Keratinocyte (primary cell): Measurements from ENCODE around the gene FRMPD1. TPM values are rescaled to one million over a fixed set of nuclear protein-coding genes. Genes with fewer than 3 reads are reported as not detected.

Experiments
- DNase-seq: peaks from one replicate; pipeline ENCODE4 v3.0.0-alpha.2; 2011; ENCODE audit warnings: low read depth, missing footprints, low spot score
- FAIRE-seq: peaks from 2 replicates; lab custom pipeline; 2011; peaks lifted over from hg19 to GRCh38; lab: Jason Lieb, UNC
- H2AFZ ChIP-seq: 2 replicates; pipeline ENCODE4 v1.6.0; 2012; ENCODE audit warnings: low read length, control low read depth, inconsistent platforms; ENCODE audit not compliant: control insufficient read depth
- H3K27ac ChIP-seq: 2 replicates; pipeline ENCODE4 v1.5.1; 2011; ENCODE audit warnings: low read length; ENCODE audit not compliant: control insufficient read depth, insufficient read depth
- H3K27me3 ChIP-seq: 3 replicates; pipeline ENCODE4 v1.6.0; 2011; ENCODE audit warnings: low read length; ENCODE audit not compliant: control insufficient read depth, insufficient read depth; ENCODE audit errors: extremely low read depth
- H3K36me3 ChIP-seq, 2 experiments: 2 replicates in 1 of 2; 3 replicates in 1 of 2; pipeline ENCODE4 v1.5.1; 2011; ENCODE audit warnings: low read length in 2 of 2, mild to moderate bottlenecking in 1 of 2; ENCODE audit not compliant: control insufficient read depth in 2 of 2, insufficient read depth in 2 of 2; ENCODE audit errors: extremely low read depth in 1 of 2
- H3K4me1 ChIP-seq: 3 replicates; pipeline ENCODE4 v1.5.1; 2011; ENCODE audit warnings: low read length; ENCODE audit not compliant: control insufficient read depth, insufficient read depth; ENCODE audit errors: extremely low read depth
- H3K4me2 ChIP-seq: 3 replicates; pipeline ENCODE4 v1.6.0; 2011; ENCODE audit warnings: low read depth, low read length; ENCODE audit not compliant: control insufficient read depth, insufficient read depth; ENCODE audit errors: extremely low read depth
- H3K4me3 ChIP-seq, 3 experiments: fragments of 200-600 bp in 1 of 3; sonication (generic) in 1 of 3; 2 replicates in 2 of 3; 3 replicates in 1 of 3; pipeline ENCODE4 v1.5.1; 2011 to 2016; ENCODE audit warnings: low read length in 3 of 3, mild to moderate bottlenecking in 3 of 3, control low read depth in 2 of 3, inconsistent platforms in 1 of 3, low read depth in 1 of 3, mixed read lengths in 1 of 3, mixed run types in 1 of 3, moderate library complexity in 1 of 3; ENCODE audit not compliant: control insufficient read depth in 2 of 3, insufficient read depth in 2 of 3; ENCODE audit errors: extremely low read depth in 1 of 3
- H3K79me2 ChIP-seq: 2 replicates; pipeline ENCODE4 v1.6.0; 2012; ENCODE audit warnings: low read length; ENCODE audit not compliant: control insufficient read depth, insufficient read depth
- H3K9ac ChIP-seq: 3 replicates; pipeline ENCODE4 v1.6.0; 2011; ENCODE audit warnings: low read length; ENCODE audit not compliant: control insufficient read depth, insufficient read depth; ENCODE audit errors: extremely low read depth
- H3K9me1 ChIP-seq: 3 replicates; pipeline ENCODE4 v1.6.0; 2011; ENCODE audit warnings: low read length; ENCODE audit not compliant: control insufficient read depth, insufficient read depth; ENCODE audit errors: extremely low read depth
- H3K9me3 ChIP-seq: 2 replicates; pipeline ENCODE4 v1.5.1; 2012; ENCODE audit warnings: low read depth, low read length; ENCODE audit not compliant: control insufficient read depth
- H4K20me1 ChIP-seq: 3 replicates; pipeline ENCODE4 v1.6.0; 2011; ENCODE audit warnings: low read length; ENCODE audit not compliant: control insufficient read depth, insufficient read depth; ENCODE audit errors: extremely low read depth
- CTCF ChIP-seq, 3 experiments: IDR thresholded peaks in 1 of 3; conservative IDR thresholded peaks in 1 of 3; optimal IDR thresholded peaks in 1 of 3; 2 replicates in 2 of 3; 3 replicates in 1 of 3; pipeline versions ENCODE3 to v1.5.1; 2011; ENCODE audit warnings: low read length in 3 of 3, mild to moderate bottlenecking in 3 of 3, moderate library complexity in 2 of 3, control low read depth in 1 of 3, inconsistent platforms in 1 of 3; ENCODE audit not compliant: insufficient read depth in 2 of 3; ENCODE audit errors: extremely low read depth in 1 of 3
- EZH2 ChIP-seq: IDR thresholded peaks from one replicate; pipeline ENCODE4 v1.6.1; 2012; ENCODE audit warnings: inconsistent platforms, mild to moderate bottlenecking, low read length, moderate library complexity
- dilution Hi-C: fragments of 300-500 bp; cut with MboI; formaldehyde crosslinking; loops from one replicate; pipeline ENCODE4 v1.7.0; 2020; ENCODE audit warnings: low sequenced_read_pairs; ENCODE audit not compliant: extremely low pct_ligation_motif_present
- polyA plus RNA-seq, 5 experiments: library from polyadenylated mRNA; depleted of rRNA in 3 of 5; stranded (reverse) in 3 of 5; stranded (forward) in 1 of 5; unstranded in 1 of 5; fragments of >200 nt; gene quantifications; 1 replicate in 1 of 5; 2 replicates in 3 of 5; 3 replicates in 1 of 5; pipeline versions ENCODE4 v1.2.1 to v1.2.3, GENCODE V29; 2011 to 2012; ENCODE audit warnings: missing spikeins in 2 of 5, low read depth in 1 of 5, low replicate concordance in 1 of 5

Gene FRMPD1
- polyA plus RNA-seq, 1 donor (not counting 4 experiments of a cell fraction or from before 2014, with no cell fraction given) = 0.01 TPM

GRCh38 chr9:37694355-37694754, 43.6 kb downstream of the FRMPD1 start:
- dilution Hi-C loops = no loop called here
- no peak overlapping the region for H2AFZ ChIP-seq
- no peak overlapping the region for H3K4me3 ChIP-seq
- no peak overlapping the region for H3K27ac ChIP-seq
- H3K9ac ChIP-seq = no peak overlapping the region
- H3K79me2 ChIP-seq = no peaks in the 10 kb centered on the region
- H3K9me1 ChIP-seq = no peaks in the 10 kb centered on the region
- H3K4me2 ChIP-seq = no peak overlapping the region
- H3K9me3 ChIP-seq = no peaks in the 10 kb centered on the region
- H4K20me1 ChIP-seq = no peaks in the 10 kb centered on the region
- no peaks in the 10 kb centered on the region for H3K36me3 ChIP-seq
- DNase-seq (no peak), FAIRE-seq (no peak)
- H3K27me3 ChIP-seq = peaks cover 17% of the 10 kb centered on the region
- no peaks in the 10 kb centered on the region for H3K4me1 ChIP-seq
- TF ChIP-seq CTCF (optimal IDR thresholded peaks at IDR 0.05 in 1 of 3, IDR thresholded peaks at IDR 0.05 in 1 of 3, conservative IDR thresholded peaks at IDR 0.05 in 1 of 3; ENCODE audit: extremely low read depth in 1 of 3, insufficient read depth in 2 of 3, low read length in 3 of 3) (no peak), EZH2 (no peak)

- H3K4me1 ChIP-seq = no peaks in the 10 kb centered on the region
- peaks cover 17% of the 10 kb centered on the region for H3K27me3 ChIP-seq
- no peak overlapping the region for H2AFZ ChIP-seq
- H3K4me3 ChIP-seq = no peak overlapping the region
- no peak for DNase-seq
- H3K79me2 ChIP-seq = no peaks in the 10 kb centered on the region
- no peaks in the 10 kb centered on the region for H3K9me1 ChIP-seq
- H3K4me2 ChIP-seq = no peak overlapping the region
- H3K9me3 ChIP-seq = no peaks in the 10 kb centered on the region
- no peak overlapping the region for H3K27ac ChIP-seq
- H3K36me3 ChIP-seq = no peaks in the 10 kb centered on the region
- dilution Hi-C loops = no loop called here
- FAIRE-seq = no peak
- H3K9ac ChIP-seq = no peak overlapping the region
- no peaks in the 10 kb centered on the region for H4K20me1 ChIP-seq
- no peak for TF ChIP-seq CTCF (optimal IDR thresholded peaks at IDR 0.05 in 1 of 3, IDR thresholded peaks at IDR 0.05 in 1 of 3, conservative IDR thresholded peaks at IDR 0.05 in 1 of 3; ENCODE audit: extremely low read depth in 1 of 3, insufficient read depth in 2 of 3, low read length in 3 of 3)
- TF ChIP-seq EZH2 = no peak
Measured at GRCh38 chr9:37696528-37696927, 45.8 kb downstream of the FRMPD1 start.
